ENCODE measurements around the gene GPATCH4. TPM values are rescaled to one million over a fixed set of nuclear protein-coding genes. Genes with fewer than 3 reads are reported as not detected.

The GPATCH4 gene
- total RNA-seq, 1 donor from 2014 or later = 26.2 TPM

- Mint-ChIP-seq H3K4me1 (ENCODE audit: low read depth) (peaks cover 17% of the 10 kb centered on the region), H3K4me3 (ENCODE audit: low read depth) (peak overlapping the region; percentile 94), H3K36me3 (ENCODE audit: insufficient read depth) (peaks cover 8% of the 10 kb centered on the region), H3K27ac (no peak overlapping the region), H3K27me3 (peaks cover 16% of the 10 kb centered on the region), H3K9me3 (ENCODE audit: low read depth) (no peaks in the 10 kb centered on the region)
- no peak for DNase-seq (ENCODE audit: low spot score, unreplicated experiment)
- no peak for TF ChIP-seq CTCF (IDR thresholded peaks at IDR 0.05; ENCODE audit: unreplicated experiment)
Measured at GRCh38 chr1:156572663-156573018, 28.6 kb downstream of the GPATCH4 start.

GRCh38 chr1:156571919-156572662, 29.2 kb downstream of the GPATCH4 start, which contains the start of gene IQGAP3:
IQGAP3 (minus strand) TSS chr1:156572565; CDS start chr1:156572529, 36 bp downstream.
- Mint-ChIP-seq H3K27me3 (peaks cover 16% of the 10 kb centered on the region), H3K9me3 (ENCODE audit: low read depth) (no peaks in the 10 kb centered on the region), H3K27ac (peak within 1 kb of the TSS; percentile 73), H3K4me1 (ENCODE audit: low read depth) (peaks cover 17% of the 10 kb centered on the region), H3K4me3 (ENCODE audit: low read depth) (peak within 1 kb of the TSS; percentile 94), H3K36me3 (ENCODE audit: insufficient read depth) (peaks cover 8% of the 10 kb centered on the region)
- no peak for TF ChIP-seq CTCF (IDR thresholded peaks at IDR 0.05; ENCODE audit: unreplicated experiment)
- DNase-seq (ENCODE audit: low spot score, unreplicated experiment) = peak; percentile 77

- peaks cover 8% of the 10 kb centered on the region for H3K36me3 Mint-ChIP-seq (ENCODE audit: insufficient read depth)
- peaks cover 17% of the 10 kb centered on the region for H3K4me1 Mint-ChIP-seq (ENCODE audit: low read depth)
- no peak for DNase-seq (ENCODE audit: low spot score, unreplicated experiment)
- peaks cover 16% of the 10 kb centered on the region for H3K27me3 Mint-ChIP-seq
- H3K4me3 Mint-ChIP-seq (ENCODE audit: low read depth) = peak overlapping the region; percentile 94
- peak overlapping the region; percentile 90 for H3K27ac Mint-ChIP-seq
- no peak for TF ChIP-seq CTCF (IDR thresholded peaks at IDR 0.05; ENCODE audit: unreplicated experiment)
- no peaks in the 10 kb centered on the region for H3K9me3 Mint-ChIP-seq (ENCODE audit: low read depth)
Measured at GRCh38 chr1:156571261-156571852, 29.9 kb downstream of the GPATCH4 start.

- Mint-ChIP-seq H3K4me1 (ENCODE audit: low read depth) (peaks cover 8% of the 10 kb centered on the region), H3K27ac (no peak overlapping the region), H3K27me3 (no peaks in the 10 kb centered on the region), H3K9me3 (ENCODE audit: low read depth) (no peaks in the 10 kb centered on the region), H3K36me3 (ENCODE audit: insufficient read depth) (peaks cover 9% of the 10 kb centered on the region), H3K4me3 (ENCODE audit: low read depth) (no peak overlapping the region)
- TF ChIP-seq CTCF (IDR thresholded peaks at IDR 0.05; ENCODE audit: unreplicated experiment) = no peak
- no peak for DNase-seq (ENCODE audit: low spot score, unreplicated experiment)
Measured at GRCh38 chr1:156566436-156566835, 34.8 kb downstream of the GPATCH4 start.

- Mint-ChIP-seq H3K4me1 (ENCODE audit: low read depth) (no peaks in the 10 kb centered on the region), H3K9me3 (ENCODE audit: low read depth) (no peaks in the 10 kb centered on the region), H3K36me3 (ENCODE audit: insufficient read depth) (peaks cover 9% of the 10 kb centered on the region), H3K4me3 (ENCODE audit: low read depth) (no peak overlapping the region), H3K27me3 (no peaks in the 10 kb centered on the region), H3K27ac (no peak overlapping the region)
- no peak for TF ChIP-seq CTCF (IDR thresholded peaks at IDR 0.05; ENCODE audit: unreplicated experiment)
- no peak for DNase-seq (ENCODE audit: low spot score, unreplicated experiment)
Measured at GRCh38 chr1:156565519-156565918, 35.8 kb downstream of the GPATCH4 start.
